Thoracic aorta (tissue), 2 donors: ENCODE data around the gene SLC22A23. TPM values are rescaled to one million over a fixed set of nuclear protein-coding genes. Genes with fewer than 3 reads are reported as not detected.
A peak's percentile ranks its signal among the peaks of the same experiment; 100 is the strongest.

Experiments used
- ATAC-seq: fragments of 150-250 bp; one replicate; pipeline ENCODE4 v1.8.0; 2017; ENCODE audit warnings: low read depth; ENCODE audit not compliant: insufficient number of reproducible peaks, low FRiP score
- DNase-seq: peaks from one replicate; pipeline ENCODE4 v3.0.0-alpha.2; 2020; ENCODE audit warnings: low spot score
- H3K27ac ChIP-seq, 2 donors: fragments of 200-600 bp; sonication (generic); 1 replicate in 1 of 2; 2 replicates in 1 of 2; pipeline ENCODE4 v1.5.1; 2016; ENCODE audit warnings: mild to moderate bottlenecking in 2 of 2, moderate library complexity in 2 of 2
- H3K27me3 ChIP-seq: fragments of 200-600 bp; sonication (generic); replicated peaks from 2 replicates; pipeline ENCODE4 v1.6.0; 2016; ENCODE audit warnings: mild to moderate bottlenecking; ENCODE audit not compliant: insufficient read depth
- H3K36me3 ChIP-seq: fragments of 200-600 bp; sonication (generic); one replicate; pipeline ENCODE4 v1.5.1; 2016
- H3K4me1 ChIP-seq, 2 donors: fragments of 200-600 bp; sonication (generic); 1 replicate in 1 of 2; 2 replicates in 1 of 2; pipeline versions ENCODE4 v1.5.1 to v1.6.0; 2016; ENCODE audit warnings: low read depth in 2 of 2, mild to moderate bottlenecking in 1 of 2; ENCODE audit not compliant: control insufficient read depth in 1 of 2
- H3K4me3 ChIP-seq: fragments of 200-600 bp; sonication (generic); 2 replicates; pipeline ENCODE4 v1.5.1; 2016; ENCODE audit warnings: mild to moderate bottlenecking
- H3K9me3 ChIP-seq: fragments of 200-600 bp; sonication (generic); 2 replicates; pipeline ENCODE4 v1.5.1; 2016
- total RNA-seq, 2 donors: library from RNA; depleted of rRNA; stranded (reverse); fragments of >200 nt; gene quantifications; one replicate each; pipeline versions ENCODE4 v1.1.0 to v1.2.3, GENCODE V29; 2016
- TF ChIP-seq, protein P1 (sequence below): fragments of 200-600 bp; sonication (generic); IDR thresholded peaks from one replicate; pipeline ENCODE4 v1.5.1; 2019; ENCODE audit warnings: antibody characterized with exemption

The SLC22A23 gene
- total RNA-seq, 2 donors from 2014 or later, result 5.1 to 9.7 TPM

DNA sequence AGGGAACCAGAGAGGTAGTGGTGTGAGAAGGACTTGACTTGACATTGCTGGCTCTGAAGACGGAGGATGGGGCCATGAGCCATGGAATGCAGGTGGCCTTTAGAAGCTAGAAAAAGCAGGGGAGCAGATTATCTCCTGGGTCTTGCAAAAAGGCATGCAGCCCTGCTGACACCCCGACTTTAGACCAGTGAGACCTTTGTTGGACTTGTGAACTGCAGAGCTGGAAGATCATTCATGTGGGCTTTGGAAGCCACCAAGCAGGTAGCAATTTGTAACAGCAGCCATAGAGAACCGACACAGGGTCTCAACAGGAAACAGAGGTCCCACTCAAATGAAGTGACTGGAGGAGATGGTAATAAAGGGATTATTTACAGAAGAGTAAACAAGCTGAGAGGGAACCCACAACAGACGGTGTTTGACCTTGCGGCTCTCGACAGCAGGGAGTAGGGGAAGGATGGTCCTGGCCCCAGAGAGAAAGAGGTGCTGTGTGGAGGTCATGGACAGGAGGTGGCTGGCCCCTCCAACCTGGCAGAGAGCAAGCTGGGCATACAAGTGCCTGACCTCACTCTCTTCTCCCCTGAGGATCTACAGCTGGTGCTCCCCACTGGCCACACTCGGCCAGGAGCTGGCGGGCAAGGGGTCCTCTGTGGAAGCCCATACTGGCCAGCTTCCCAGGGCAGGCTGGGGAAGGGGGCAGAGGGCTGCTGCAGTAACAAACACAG is 43.9 kb downstream of the SLC22A23 start:
- no peaks in the 10 kb centered on the region for H3K27me3 ChIP-seq
- DNase-seq (no peak), ATAC-seq (no peak)
- no peaks in the 10 kb centered on the region for H3K4me1 ChIP-seq
- TF ChIP-seq, protein P1, sequence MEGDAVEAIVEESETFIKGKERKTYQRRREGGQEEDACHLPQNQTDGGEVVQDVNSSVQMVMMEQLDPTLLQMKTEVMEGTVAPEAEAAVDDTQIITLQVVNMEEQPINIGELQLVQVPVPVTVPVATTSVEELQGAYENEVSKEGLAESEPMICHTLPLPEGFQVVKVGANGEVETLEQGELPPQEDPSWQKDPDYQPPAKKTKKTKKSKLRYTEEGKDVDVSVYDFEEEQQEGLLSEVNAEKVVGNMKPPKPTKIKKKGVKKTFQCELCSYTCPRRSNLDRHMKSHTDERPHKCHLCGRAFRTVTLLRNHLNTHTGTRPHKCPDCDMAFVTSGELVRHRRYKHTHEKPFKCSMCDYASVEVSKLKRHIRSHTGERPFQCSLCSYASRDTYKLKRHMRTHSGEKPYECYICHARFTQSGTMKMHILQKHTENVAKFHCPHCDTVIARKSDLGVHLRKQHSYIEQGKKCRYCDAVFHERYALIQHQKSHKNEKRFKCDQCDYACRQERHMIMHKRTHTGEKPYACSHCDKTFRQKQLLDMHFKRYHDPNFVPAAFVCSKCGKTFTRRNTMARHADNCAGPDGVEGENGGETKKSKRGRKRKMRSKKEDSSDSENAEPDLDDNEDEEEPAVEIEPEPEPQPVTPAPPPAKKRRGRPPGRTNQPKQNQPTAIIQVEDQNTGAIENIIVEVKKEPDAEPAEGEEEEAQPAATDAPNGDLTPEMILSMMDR, result no peak
- H3K9me3 ChIP-seq, result no peaks in the 10 kb centered on the region
- no peak overlapping the region for H3K27ac ChIP-seq
- no peak overlapping the region for H3K4me3 ChIP-seq
- no peaks in the 10 kb centered on the region for H3K36me3 ChIP-seq

DNA sequence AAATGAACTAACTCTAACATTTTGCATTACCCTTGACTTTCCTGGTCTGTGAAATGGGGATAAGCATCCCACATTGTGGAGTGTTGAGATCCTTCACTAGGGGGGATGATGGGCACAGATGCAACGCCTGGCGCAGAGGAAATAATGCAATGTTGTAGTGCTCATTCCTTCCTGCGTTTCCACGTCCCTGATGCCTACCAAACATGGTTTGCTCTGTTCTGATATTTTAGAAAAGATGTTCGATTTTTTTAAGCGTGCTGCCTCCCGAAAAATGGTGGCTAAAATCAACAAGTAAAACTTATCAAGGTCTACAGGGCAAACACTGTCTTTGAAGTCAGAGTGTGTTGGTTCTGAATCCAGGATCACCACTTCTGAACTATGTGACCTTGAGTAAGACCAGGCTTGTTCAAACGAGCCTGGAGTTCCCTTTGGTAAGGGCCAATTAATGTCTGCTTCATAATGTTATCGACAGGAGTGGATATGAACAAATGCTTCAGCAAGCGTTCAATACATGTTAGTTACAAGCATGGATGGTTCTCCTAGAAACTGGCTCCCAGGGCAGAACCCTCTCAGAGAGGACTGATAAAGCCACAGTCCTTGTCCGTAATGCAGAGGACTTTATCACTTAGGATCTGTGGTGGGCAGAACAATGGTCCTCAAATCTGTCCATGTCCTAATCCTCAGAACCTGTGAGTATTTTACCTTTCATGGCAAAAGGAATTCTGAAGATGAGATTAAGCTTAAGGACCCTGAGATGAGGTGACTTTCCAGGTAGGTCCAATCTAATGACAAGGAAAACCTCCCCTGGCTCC is 44.7 kb downstream of the SLC22A23 start:
- no peaks in the 10 kb centered on the region for H3K27me3 ChIP-seq
- no peak for ATAC-seq
- H3K4me1 ChIP-seq, result no peaks in the 10 kb centered on the region
- H3K9me3 ChIP-seq, result no peaks in the 10 kb centered on the region
- H3K27ac ChIP-seq, result no peak overlapping the region
- DNase-seq, result no peak
- no peaks in the 10 kb centered on the region for H3K36me3 ChIP-seq
- TF ChIP-seq, protein P1, result no peak
- H3K4me3 ChIP-seq, result no peak overlapping the region

DNA sequence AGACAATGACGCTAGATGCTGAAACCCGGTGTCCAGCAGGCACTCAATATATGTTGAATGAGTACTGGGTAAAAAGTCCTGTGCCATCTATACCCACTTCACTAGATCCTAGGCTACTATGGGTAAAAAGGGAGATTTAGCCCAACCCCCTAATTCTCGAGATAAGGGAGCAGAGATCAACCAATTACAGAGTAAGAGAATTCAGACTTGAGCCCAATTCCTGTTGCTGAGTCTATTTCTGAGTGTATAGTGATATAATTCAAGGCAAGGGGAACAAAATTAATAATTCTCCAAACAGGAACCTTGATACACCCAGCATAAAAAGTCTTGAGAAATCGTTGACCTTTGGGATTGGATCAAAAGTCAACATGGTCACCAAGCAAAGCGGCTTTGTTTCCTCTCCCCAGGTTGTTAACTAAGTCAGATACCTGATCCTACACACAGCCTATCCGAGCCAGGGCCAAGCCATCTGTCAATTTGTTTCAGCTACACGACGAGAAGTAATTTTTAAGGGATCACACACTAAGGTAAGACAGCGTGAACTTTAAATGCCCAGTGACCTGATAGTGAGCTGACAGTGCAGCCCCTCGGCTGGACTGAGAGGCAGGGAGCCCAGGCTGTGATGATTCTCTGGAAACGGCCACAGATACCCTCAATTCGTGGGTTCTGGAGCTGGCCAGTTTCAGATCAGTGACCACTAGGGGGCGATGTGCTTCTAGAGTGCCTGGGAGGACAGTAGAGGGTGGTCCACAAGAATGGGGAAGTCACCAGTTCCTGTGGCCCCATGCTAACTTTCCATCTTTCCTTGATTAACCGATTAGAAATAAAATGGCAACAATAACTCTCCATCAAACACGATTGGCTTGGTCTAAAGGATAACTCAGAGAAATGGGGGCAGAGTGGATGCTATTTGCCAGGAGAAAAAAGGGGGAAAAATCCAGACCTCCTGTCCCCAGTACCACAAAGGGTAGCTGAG is 46.2 kb downstream of the SLC22A23 start:
- H3K27ac ChIP-seq, result no peak overlapping the region
- TF ChIP-seq, protein P1, result peak; percentile 82
- H3K9me3 ChIP-seq, result no peaks in the 10 kb centered on the region
- DNase-seq (peak; percentile 36), ATAC-seq (no peak)
- H3K27me3 ChIP-seq, result no peaks in the 10 kb centered on the region
- H3K4me3 ChIP-seq, result no peak overlapping the region
- no peaks in the 10 kb centered on the region for H3K4me1 ChIP-seq
- H3K36me3 ChIP-seq, result no peaks in the 10 kb centered on the region

DNA sequence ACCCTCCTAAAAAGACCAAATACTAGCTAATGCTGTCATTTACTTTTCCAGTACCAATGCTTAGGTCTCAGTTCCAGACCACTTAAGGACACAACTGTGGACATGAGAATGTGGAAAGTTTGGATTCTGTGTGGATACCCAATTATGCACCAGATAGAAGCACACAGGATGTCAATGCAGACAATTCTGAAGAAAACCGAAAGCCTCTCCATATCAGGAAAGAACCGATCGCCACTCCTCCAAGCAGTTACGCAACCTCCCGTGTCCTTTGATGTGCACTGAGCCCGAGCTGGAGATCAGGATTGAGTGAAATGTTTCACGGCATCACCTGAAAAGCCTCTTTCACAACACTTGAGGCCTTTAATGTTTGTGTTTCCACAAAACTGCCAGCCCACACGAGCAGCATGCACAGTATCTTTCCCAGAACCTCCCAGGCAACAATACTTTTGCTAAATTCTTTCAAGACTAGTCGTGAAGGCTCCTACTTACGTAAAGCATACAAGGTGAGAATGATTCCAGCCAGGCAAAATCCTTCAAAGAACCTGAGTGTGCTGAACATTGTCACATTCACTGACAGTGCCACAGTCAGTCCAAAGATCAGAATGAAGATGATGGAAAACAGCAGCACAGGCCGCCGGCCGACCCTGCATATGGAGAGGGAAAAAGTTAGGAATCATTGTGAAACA is 47.0 kb downstream of the SLC22A23 start:
- no peaks in the 10 kb centered on the region for H3K9me3 ChIP-seq
- no peak overlapping the region for H3K4me3 ChIP-seq
- DNase-seq (no peak), ATAC-seq (no peak)
- peaks cover 3 to 4% of the 10 kb centered on the region in 2 donors for H3K4me1 ChIP-seq
- H3K36me3 ChIP-seq, result no peaks in the 10 kb centered on the region
- no peaks in the 10 kb centered on the region for H3K27me3 ChIP-seq
- TF ChIP-seq, protein P1, result no peak
- no peak overlapping the region for H3K27ac ChIP-seq
